ENCODE measurements around the gene LRRK1. TPM values are rescaled to one million over a fixed set of nuclear protein-coding genes. Genes with fewer than 3 reads are reported as not detected.

Gene LRRK1
- polyA plus RNA-seq, 1 experiment, result 16.9 TPM

- TF ChIP-seq CTCF (IDR thresholded peaks at IDR 0.05; ENCODE audit: insufficient read depth, low read depth, low read length), result no peak
- no peak for DNase-seq (ENCODE audit: low read depth)
- Histone ChIP-seq H3K36me3 (ENCODE audit: control insufficient read depth, insufficient read depth, low read length) (peaks cover 29% of the 10 kb centered on the region), H3K27me3 (ENCODE audit: control insufficient read depth, insufficient read depth, low read length) (no peaks in the 10 kb centered on the region), H3K4me3 (ENCODE audit: low read depth, low read length) (no peak overlapping the region)
- ChIA-PET POLR2A (no interaction called here), CTCF (interaction anchor here (1.0 kb wide), 1 partner anchor 12 kb away, joined by 3 read pairs; no protein-coding TSS in a partner anchor)
These were observed 139.6 kb downstream of the LRRK1 start for GRCh38 chr15:101058735-101059134.

GRCh38 chr15:101059381-101060341, 140.5 kb downstream of the LRRK1 start:
- no peak for TF ChIP-seq CTCF (IDR thresholded peaks at IDR 0.05; ENCODE audit: insufficient read depth, low read depth, low read length)
- ChIA-PET CTCF (interaction anchor here (1.0 kb wide), 1 partner anchor 13 kb away, joined by 3 read pairs; no protein-coding TSS in a partner anchor), POLR2A (interaction anchor here (0.5 kb wide), 1 partner anchor 11 kb away, joined by 3 read pairs; no protein-coding TSS in a partner anchor)
- DNase-seq (ENCODE audit: low read depth), result no peak
- Histone ChIP-seq H3K36me3 (ENCODE audit: control insufficient read depth, insufficient read depth, low read length) (peaks cover 30% of the 10 kb centered on the region), H3K27me3 (ENCODE audit: control insufficient read depth, insufficient read depth, low read length) (no peaks in the 10 kb centered on the region), H3K4me3 (ENCODE audit: low read depth, low read length) (no peak overlapping the region)

- Histone ChIP-seq H3K36me3 (ENCODE audit: control insufficient read depth, insufficient read depth, low read length) (peaks cover 24% of the 10 kb centered on the region), H3K27me3 (ENCODE audit: control insufficient read depth, insufficient read depth, low read length) (no peaks in the 10 kb centered on the region), H3K4me3 (ENCODE audit: low read depth, low read length) (no peak overlapping the region)
- POLR2A ChIA-PET, result no interaction called here
- no peak for TF ChIP-seq CTCF (IDR thresholded peaks at IDR 0.05; ENCODE audit: insufficient read depth, low read depth, low read length)
- CTCF ChIA-PET, result no interaction called here
- DNase-seq (ENCODE audit: low read depth), result no peak
These were observed 141.7 kb downstream of the LRRK1 start for GRCh38 chr15:101060576-101061551.

- Histone ChIP-seq H3K36me3 (ENCODE audit: control insufficient read depth, insufficient read depth, low read length) (peaks cover 24% of the 10 kb centered on the region), H3K4me3 (ENCODE audit: low read depth, low read length) (no peak overlapping the region), H3K27me3 (ENCODE audit: control insufficient read depth, insufficient read depth, low read length) (no peaks in the 10 kb centered on the region)
- POLR2A ChIA-PET, result no interaction called here
- CTCF ChIA-PET, result no interaction called here
- no peak for DNase-seq (ENCODE audit: low read depth)
- TF ChIP-seq CTCF (IDR thresholded peaks at IDR 0.05; ENCODE audit: insufficient read depth, low read depth, low read length), result no peak
These were observed 142.9 kb downstream of the LRRK1 start for GRCh38 chr15:101062063-101062462.

All from BJ (cell line).